ENCODE results near the gene PTPRJ.

PTPRJ gene

DNA sequence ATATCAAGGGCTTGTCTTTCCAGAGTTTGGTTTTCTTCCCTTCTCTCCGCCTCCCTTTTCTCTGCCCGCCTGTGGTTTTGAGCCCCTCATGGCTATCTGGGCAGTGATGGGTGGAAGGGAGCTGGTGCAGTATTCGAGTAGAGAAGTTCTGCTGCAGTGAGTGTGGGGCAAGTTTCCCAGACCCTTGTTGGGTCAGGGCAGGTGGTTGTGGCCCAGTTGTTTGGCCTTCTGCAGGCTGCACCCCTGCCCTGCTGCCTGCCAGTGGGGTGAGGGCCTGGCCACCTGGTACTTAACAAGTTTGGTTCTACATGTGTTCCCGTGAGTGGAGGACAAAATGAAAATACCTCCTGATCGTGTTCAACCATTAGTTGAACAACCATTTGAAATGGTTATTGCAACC is 65.2 kb downstream of the PTPRJ start:
- Mint-ChIP-seq H3K4me3 (no peak overlapping the region), H3K4me1 (ENCODE audit: low read depth) (peaks cover 58% of the 10 kb centered on the region), H3K9me3 (ENCODE audit: low read depth) (no peaks in the 10 kb centered on the region), H3K27ac (no peak overlapping the region), H3K36me3 (peaks cover 8% of the 10 kb centered on the region), H3K27me3 (no peaks in the 10 kb centered on the region)

DNA sequence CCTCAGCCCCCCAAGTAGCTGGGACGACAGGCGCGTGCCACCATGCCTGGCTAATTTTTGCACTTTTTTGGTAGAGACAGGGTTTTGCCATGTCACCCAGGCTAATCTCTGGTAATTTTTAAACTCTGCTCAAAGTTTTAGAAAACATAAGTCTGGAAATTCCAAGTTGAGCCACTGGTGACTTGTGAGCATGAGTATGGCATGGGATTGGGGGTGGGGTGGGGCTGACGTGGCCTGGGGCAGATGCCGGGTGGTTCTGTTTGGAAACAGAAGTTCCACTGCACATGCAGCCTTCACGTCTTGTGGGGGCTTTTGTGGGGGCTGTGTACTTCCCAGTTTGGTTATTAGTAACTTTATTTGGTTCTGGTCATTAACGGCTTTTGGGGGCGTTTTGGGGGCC is 67.3 kb downstream of the PTPRJ start:
- H3K27me3 Mint-ChIP-seq = no peaks in the 10 kb centered on the region
- no peaks in the 10 kb centered on the region for H3K9me3 Mint-ChIP-seq (ENCODE audit: low read depth)
- H3K4me1 Mint-ChIP-seq (ENCODE audit: low read depth) = peaks cover 65% of the 10 kb centered on the region
- peaks cover 5% of the 10 kb centered on the region for H3K36me3 Mint-ChIP-seq
- H3K4me3 Mint-ChIP-seq = no peak overlapping the region
- H3K27ac Mint-ChIP-seq = no peak overlapping the region

DNA sequence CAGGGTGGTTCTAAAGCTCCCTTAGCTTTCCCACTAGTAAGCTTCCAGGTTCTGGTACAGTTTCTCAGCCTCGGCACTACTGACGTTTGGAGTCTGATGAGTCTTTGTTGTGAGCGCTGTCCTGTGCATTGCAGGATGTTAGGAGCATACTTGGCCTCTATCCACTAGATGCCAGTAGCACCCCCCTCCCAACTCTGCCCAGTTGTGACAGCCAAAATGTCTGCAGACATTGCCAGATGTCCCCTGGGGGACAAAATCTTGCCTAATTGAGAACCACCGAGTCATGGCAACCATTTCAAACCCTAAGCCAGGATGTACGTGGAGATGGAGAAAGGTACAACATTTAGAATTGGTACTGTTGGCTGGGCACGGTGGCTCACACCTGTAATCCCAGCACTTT is 68.7 kb downstream of the PTPRJ start:
- no peaks in the 10 kb centered on the region for H3K27me3 Mint-ChIP-seq
- H3K9me3 Mint-ChIP-seq (ENCODE audit: low read depth) = no peaks in the 10 kb centered on the region
- H3K36me3 Mint-ChIP-seq = peaks cover 5% of the 10 kb centered on the region
- no peak overlapping the region for H3K27ac Mint-ChIP-seq
- no peak overlapping the region for H3K4me3 Mint-ChIP-seq
- H3K4me1 Mint-ChIP-seq (ENCODE audit: low read depth) = peaks cover 52% of the 10 kb centered on the region

GRCh38 chr11:48050304-48050703 is 69.9 kb downstream of the PTPRJ start:
- H3K27ac Mint-ChIP-seq = no peak overlapping the region
- H3K4me1 Mint-ChIP-seq (ENCODE audit: low read depth) = peaks cover 51% of the 10 kb centered on the region
- H3K36me3 Mint-ChIP-seq = peaks cover 5% of the 10 kb centered on the region
- no peak overlapping the region for H3K4me3 Mint-ChIP-seq
- H3K9me3 Mint-ChIP-seq (ENCODE audit: low read depth) = no peaks in the 10 kb centered on the region
- no peaks in the 10 kb centered on the region for H3K27me3 Mint-ChIP-seq

GRCh38 chr11:48051217-48051830 is 71.0 kb downstream of the PTPRJ start:
- Mint-ChIP-seq H3K27me3 (no peaks in the 10 kb centered on the region), H3K27ac (no peak overlapping the region), H3K4me3 (no peak overlapping the region), H3K9me3 (ENCODE audit: low read depth) (no peaks in the 10 kb centered on the region), H3K36me3 (peaks cover 4% of the 10 kb centered on the region), H3K4me1 (ENCODE audit: low read depth) (peaks cover 54% of the 10 kb centered on the region)

- Mint-ChIP-seq H3K27me3 (no peaks in the 10 kb centered on the region), H3K27ac (peak overlapping the region; percentile 8), H3K9me3 (ENCODE audit: low read depth) (no peaks in the 10 kb centered on the region), H3K4me3 (no peak overlapping the region), H3K4me1 (ENCODE audit: low read depth) (peaks cover 63% of the 10 kb centered on the region), H3K36me3 (peaks cover 2% of the 10 kb centered on the region)
Measured at GRCh38 chr11:48052183-48053044, 72.1 kb downstream of the PTPRJ start.

DNA sequence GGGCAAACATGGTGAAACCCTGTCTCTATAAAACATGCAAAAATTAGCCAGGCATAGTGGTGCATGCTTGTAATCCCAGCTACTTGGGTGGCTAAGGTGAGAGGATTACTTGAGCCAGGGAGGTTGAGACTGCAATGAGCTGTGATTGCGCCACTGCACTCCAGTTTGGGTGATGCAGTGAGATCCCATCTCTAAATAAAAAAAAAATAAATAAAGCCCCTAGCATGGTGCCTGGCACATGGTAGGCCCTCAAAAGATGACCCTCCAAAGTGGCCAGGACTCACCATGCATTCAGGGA is 74.6 kb downstream of the PTPRJ start:
- H3K4me1 Mint-ChIP-seq (ENCODE audit: low read depth) = peaks cover 72% of the 10 kb centered on the region
- no peak overlapping the region for H3K4me3 Mint-ChIP-seq
- H3K27me3 Mint-ChIP-seq = no peaks in the 10 kb centered on the region
- H3K36me3 Mint-ChIP-seq = no peaks in the 10 kb centered on the region
- no peaks in the 10 kb centered on the region for H3K9me3 Mint-ChIP-seq (ENCODE audit: low read depth)
- no peak overlapping the region for H3K27ac Mint-ChIP-seq

DNA sequence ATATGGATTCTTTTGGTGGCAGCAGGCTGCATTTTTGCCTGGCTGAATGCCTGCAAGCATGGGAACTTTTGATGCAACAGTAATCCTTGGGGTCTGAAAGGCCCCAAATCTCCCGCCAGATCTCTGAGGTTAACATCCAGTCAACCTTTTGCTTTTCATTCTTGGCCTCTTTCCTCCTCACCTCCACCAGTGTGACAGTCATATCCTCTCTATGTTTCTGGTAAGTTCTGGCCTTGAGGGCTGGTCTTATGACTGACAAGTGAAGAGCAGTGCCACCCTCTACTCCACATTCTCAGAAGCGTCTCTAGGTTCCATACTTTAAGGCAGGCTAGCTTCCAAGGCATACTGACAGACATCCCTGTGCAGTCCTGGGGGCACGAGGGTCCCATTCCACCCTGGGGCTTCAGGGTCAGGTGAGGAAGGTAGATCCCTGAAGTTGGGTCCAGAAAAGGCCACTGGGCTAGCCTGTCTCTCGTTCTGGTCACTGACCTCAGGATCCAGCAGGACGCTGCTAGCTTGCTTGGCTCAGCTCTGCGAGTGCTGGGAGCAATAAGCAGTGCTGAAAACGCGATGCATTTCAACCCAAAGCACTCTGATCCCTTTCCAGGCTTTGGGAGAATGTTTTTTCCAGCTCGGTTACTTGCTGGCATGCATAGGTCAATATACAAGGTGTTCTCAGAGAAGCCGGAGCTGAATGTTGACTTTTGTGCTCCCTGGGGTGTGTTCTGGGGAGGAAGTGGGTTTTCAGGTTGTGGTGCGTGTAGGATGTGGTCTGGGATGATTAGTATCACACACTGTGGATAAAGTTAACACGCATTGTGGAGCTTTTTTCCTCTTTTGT is 75.2 kb downstream of the PTPRJ start:
- peak overlapping the region; percentile 84 for H3K27ac Mint-ChIP-seq
- no peaks in the 10 kb centered on the region for H3K27me3 Mint-ChIP-seq
- no peaks in the 10 kb centered on the region for H3K36me3 Mint-ChIP-seq
- H3K9me3 Mint-ChIP-seq (ENCODE audit: low read depth) = no peaks in the 10 kb centered on the region
- H3K4me1 Mint-ChIP-seq (ENCODE audit: low read depth) = peaks cover 72% of the 10 kb centered on the region
- peak overlapping the region; percentile 80 for H3K4me3 Mint-ChIP-seq

DNA sequence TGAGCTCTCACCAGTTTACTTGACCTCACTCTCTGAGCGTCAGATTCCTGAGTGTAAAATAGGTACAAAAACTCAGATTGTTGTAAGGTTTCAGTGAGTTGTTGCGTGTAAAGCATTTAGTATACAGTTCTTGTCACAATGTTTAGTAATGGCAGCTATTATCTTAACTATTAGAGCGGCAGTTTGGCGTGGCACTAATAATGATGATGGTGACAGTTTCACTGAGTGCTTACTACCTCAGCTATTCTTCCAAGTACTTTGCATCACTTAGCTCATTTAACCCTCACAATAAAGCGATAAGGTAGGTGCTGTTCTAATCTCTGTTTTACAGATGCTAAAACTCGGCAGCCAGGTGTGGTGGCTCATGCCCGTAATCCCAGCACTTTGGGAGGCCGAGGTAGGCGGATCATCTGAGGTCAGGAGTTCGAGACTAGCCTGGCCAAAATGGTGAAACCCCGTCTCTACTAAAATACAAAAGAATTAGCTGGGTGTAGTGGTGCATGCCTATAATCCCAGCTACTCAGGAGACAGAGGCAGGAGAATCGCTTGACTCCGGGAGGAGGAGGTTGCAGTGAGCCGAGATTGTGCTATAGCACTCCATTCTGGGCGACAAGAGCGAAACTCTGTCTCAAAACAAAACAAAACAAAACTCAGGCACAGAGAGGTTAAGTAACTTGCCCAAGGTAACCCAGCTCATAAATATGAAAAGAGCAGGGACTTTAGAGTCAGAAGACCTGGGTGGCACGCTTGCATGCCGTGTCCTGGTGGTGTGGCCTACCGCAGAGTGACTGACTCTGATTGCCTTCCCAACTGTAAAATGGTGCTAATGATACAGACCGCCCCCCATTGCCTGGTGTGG is 76.2 kb downstream of the PTPRJ start:
- no peaks in the 10 kb centered on the region for H3K36me3 Mint-ChIP-seq
- peaks cover 68% of the 10 kb centered on the region for H3K4me1 Mint-ChIP-seq (ENCODE audit: low read depth)
- peak overlapping the region; percentile 80 for H3K4me3 Mint-ChIP-seq
- H3K9me3 Mint-ChIP-seq (ENCODE audit: low read depth) = no peaks in the 10 kb centered on the region
- H3K27me3 Mint-ChIP-seq = no peaks in the 10 kb centered on the region
- H3K27ac Mint-ChIP-seq = peak overlapping the region; percentile 84

DNA sequence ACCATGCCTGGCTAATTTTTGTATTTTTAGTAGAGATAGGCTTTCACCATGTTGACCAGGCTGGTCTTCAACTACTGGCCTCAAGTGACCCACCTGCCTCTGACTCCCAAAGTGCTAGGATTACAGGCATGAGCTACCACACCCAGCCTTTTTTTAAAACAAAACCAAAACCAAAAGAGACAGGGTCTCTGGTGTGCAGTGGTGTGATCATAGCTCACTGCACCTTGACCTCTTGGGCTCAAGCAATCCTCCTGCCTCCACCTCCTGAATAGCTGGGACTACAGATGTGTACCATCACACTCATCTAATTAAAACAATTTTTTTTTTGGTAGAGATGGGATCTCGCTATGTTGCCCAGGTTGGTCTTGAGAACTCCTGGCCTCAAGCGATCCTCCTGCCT is 77.7 kb downstream of the PTPRJ start:
- Mint-ChIP-seq H3K4me3 (peak overlapping the region; percentile 33), H3K4me1 (ENCODE audit: low read depth) (peaks cover 60% of the 10 kb centered on the region), H3K27ac (no peak overlapping the region), H3K9me3 (ENCODE audit: low read depth) (no peaks in the 10 kb centered on the region), H3K36me3 (no peaks in the 10 kb centered on the region), H3K27me3 (no peaks in the 10 kb centered on the region)

DNA sequence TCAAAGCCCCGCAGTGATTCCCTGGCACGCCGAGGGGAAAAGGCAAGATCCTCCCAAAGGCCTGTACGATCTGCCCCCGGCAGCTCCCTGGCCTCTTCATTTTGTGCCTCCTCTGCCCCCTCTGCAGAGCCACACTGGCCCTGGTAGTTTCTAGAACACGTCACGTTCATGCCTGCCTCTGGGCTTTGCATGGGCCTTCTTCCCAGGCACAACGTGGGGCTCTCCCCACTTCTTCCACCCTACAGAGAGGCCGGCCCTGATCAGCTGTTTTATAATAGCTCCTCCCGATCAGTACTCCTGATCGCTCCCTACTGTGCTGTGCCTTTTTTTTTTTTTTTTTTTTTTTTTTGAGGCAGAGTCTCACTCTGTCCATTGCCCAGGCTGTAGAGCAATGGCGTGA is 78.4 kb downstream of the PTPRJ start:
- peak overlapping the region; percentile 33 for H3K4me3 Mint-ChIP-seq
- no peaks in the 10 kb centered on the region for H3K36me3 Mint-ChIP-seq
- H3K27me3 Mint-ChIP-seq = no peaks in the 10 kb centered on the region
- peaks cover 66% of the 10 kb centered on the region for H3K4me1 Mint-ChIP-seq (ENCODE audit: low read depth)
- H3K9me3 Mint-ChIP-seq (ENCODE audit: low read depth) = no peaks in the 10 kb centered on the region
- peak overlapping the region; percentile 82 for H3K27ac Mint-ChIP-seq

DNA sequence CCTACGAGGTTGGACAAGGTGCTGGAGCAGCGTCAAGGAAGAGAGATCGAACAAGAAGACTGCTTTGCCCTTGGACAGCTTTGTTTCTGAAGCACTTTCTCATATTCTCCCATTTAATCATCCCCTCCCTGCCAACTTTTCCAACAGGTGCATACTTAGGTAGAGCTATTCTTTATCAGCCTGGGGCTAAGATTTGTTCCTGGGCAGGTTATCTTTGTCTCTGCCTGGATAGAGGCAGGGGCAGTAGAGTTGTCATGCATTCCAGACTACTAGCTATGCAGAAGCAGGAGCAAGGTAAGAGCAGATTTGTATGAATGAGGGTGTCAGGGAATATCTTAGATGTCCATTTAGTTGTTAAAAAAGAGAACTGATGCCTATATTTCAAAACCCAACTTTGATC is 82.3 kb downstream of the PTPRJ start:
- peaks cover 39% of the 10 kb centered on the region for H3K4me1 Mint-ChIP-seq (ENCODE audit: low read depth)
- no peaks in the 10 kb centered on the region for H3K36me3 Mint-ChIP-seq
- no peaks in the 10 kb centered on the region for H3K9me3 Mint-ChIP-seq (ENCODE audit: low read depth)
- H3K4me3 Mint-ChIP-seq = no peak overlapping the region
- no peaks in the 10 kb centered on the region for H3K27me3 Mint-ChIP-seq
- no peak overlapping the region for H3K27ac Mint-ChIP-seq

- Mint-ChIP-seq H3K9me3 (ENCODE audit: low read depth) (no peaks in the 10 kb centered on the region), H3K4me1 (ENCODE audit: low read depth) (peaks cover 30% of the 10 kb centered on the region), H3K27ac (no peak overlapping the region), H3K27me3 (no peaks in the 10 kb centered on the region), H3K36me3 (peaks cover 2% of the 10 kb centered on the region), H3K4me3 (no peak overlapping the region)
Measured at GRCh38 chr11:48063424-48063978, 83.1 kb downstream of the PTPRJ start.

DNA sequence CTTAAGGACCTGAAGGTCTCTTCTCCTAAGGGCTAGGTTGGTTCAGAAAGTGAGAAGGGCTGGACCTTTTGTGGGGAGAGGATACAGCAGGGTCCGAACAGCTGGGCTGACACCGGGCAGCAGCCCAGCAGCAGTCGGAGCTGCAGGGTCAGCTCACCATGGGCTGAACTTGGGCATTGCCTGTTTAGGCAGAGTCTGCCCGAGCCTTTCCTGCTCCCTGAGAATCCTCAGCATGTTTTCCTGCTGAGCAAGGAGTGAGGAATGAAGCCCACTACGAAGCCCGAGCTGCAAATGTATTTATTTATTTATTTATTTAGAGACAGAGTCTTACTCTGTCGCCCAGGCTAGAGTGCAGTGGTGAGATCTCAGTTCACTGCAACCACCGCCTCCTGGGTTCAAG is 83.9 kb downstream of the PTPRJ start:
- peaks cover 26% of the 10 kb centered on the region for H3K4me1 Mint-ChIP-seq (ENCODE audit: low read depth)
- H3K27me3 Mint-ChIP-seq = no peaks in the 10 kb centered on the region
- no peak overlapping the region for H3K4me3 Mint-ChIP-seq
- no peaks in the 10 kb centered on the region for H3K9me3 Mint-ChIP-seq (ENCODE audit: low read depth)
- H3K27ac Mint-ChIP-seq = no peak overlapping the region
- peaks cover 5% of the 10 kb centered on the region for H3K36me3 Mint-ChIP-seq
